Measurements from ENCODE around the gene ATF3.
"Not testable (repeated sequence)": the region's sequence is repeated elsewhere in the genome, so short reads cannot be mapped to it uniquely, and the experiment has no call there.

Gene ATF3

DNA sequence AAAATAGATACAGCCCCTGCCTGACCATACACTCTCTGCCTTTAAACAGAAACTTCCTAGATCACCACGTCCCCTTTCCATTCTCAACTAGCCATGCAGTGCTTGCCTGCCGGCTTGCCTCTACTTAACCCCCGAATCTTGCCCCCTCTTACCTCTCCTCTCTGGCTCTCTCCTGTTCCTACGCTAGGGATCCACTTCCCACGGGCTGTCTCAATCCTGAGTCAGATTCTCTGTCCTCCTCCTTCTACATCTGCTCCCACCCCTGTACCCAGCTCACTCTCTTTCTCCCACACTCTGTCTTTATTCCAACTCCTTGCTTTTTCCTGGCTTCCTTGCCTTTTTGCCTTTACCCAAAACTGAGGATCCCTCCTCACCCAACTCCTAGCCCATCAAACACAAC is 29.3 kb downstream of the ATF3 start:
- no peak for ATAC-seq
- TF ChIP-seq CSDC2 (CRISPR knock-in tag; IDR thresholded peaks at IDR 0.05) (no peak), ZNF70 (CRISPR knock-in tag; IDR thresholded peaks at IDR 0.05) (no peak), BACH2 (CRISPR knock-in tag; IDR thresholded peaks at IDR 0.05; ENCODE audit: borderline replicate concordance) (no peak), PPARA (CRISPR knock-in tag; IDR thresholded peaks at IDR 0.05; ENCODE audit: borderline replicate concordance) (no peak), OSR1 (CRISPR knock-in tag; IDR thresholded peaks at IDR 0.05) (no peak), ZC3H10 (CRISPR knock-in tag; IDR thresholded peaks at IDR 0.05) (no peak), RARB (CRISPR knock-in tag; IDR thresholded peaks at IDR 0.05) (no peak), TCF4 (CRISPR knock-in tag; IDR thresholded peaks at IDR 0.05; ENCODE audit: borderline replicate concordance) (no peak), GLIS3 (CRISPR knock-in tag; IDR thresholded peaks at IDR 0.05) (no peak), ZFP3 (CRISPR knock-in tag; IDR thresholded peaks at IDR 0.05) (no peak), ZNF8 (CRISPR knock-in tag; IDR thresholded peaks at IDR 0.05) (no peak), ZFP30 (CRISPR knock-in tag; IDR thresholded peaks at IDR 0.05) (no peak), ARNTL (CRISPR knock-in tag; IDR thresholded peaks at IDR 0.05; ENCODE audit: borderline replicate concordance, low read depth) (no peak)
- TF ChIP-seq, protein P1, sequence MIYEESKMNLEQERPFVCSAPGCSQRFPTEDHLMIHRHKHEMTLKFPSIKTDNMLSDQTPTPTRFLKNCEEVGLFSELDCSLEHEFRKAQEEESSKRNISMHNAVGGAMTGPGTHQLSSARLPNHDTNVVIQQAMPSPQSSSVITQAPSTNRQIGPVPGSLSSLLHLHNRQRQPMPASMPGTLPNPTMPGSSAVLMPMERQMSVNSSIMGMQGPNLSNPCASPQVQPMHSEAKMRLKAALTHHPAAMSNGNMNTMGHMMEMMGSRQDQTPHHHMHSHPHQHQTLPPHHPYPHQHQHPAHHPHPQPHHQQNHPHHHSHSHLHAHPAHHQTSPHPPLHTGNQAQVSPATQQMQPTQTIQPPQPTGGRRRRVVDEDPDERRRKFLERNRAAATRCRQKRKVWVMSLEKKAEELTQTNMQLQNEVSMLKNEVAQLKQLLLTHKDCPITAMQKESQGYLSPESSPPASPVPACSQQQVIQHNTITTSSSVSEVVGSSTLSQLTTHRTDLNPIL (CRISPR knock-in tag; IDR thresholded peaks at IDR 0.05; ENCODE audit: low read depth), result no peak
- TF ChIP-seq, protein P2, sequence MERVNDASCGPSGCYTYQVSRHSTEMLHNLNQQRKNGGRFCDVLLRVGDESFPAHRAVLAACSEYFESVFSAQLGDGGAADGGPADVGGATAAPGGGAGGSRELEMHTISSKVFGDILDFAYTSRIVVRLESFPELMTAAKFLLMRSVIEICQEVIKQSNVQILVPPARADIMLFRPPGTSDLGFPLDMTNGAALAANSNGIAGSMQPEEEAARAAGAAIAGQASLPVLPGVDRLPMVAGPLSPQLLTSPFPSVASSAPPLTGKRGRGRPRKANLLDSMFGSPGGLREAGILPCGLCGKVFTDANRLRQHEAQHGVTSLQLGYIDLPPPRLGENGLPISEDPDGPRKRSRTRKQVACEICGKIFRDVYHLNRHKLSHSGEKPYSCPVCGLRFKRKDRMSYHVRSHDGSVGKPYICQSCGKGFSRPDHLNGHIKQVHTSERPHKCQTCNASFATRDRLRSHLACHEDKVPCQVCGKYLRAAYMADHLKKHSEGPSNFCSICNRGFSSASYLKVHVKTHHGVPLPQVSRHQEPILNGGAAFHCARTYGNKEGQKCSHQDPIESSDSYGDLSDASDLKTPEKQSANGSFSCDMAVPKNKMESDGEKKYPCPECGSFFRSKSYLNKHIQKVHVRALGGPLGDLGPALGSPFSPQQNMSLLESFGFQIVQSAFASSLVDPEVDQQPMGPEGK (CRISPR knock-in tag; IDR thresholded peaks at IDR 0.05; ENCODE audit: borderline replicate concordance), result no peak
- TF ChIP-seq, protein P3, sequence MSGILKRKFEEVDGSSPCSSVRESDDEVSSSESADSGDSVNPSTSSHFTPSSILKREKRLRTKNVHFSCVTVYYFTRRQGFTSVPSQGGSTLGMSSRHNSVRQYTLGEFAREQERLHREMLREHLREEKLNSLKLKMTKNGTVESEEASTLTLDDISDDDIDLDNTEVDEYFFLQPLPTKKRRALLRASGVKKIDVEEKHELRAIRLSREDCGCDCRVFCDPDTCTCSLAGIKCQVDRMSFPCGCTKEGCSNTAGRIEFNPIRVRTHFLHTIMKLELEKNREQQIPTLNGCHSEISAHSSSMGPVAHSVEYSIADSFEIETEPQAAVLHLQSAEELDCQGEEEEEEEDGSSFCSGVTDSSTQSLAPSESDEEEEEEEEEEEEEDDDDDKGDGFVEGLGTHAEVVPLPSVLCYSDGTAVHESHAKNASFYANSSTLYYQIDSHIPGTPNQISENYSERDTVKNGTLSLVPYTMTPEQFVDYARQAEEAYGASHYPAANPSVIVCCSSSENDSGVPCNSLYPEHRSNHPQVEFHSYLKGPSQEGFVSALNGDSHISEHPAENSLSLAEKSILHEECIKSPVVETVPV (CRISPR knock-in tag; IDR thresholded peaks at IDR 0.05), result no peak
- TF ChIP-seq, protein P4, sequence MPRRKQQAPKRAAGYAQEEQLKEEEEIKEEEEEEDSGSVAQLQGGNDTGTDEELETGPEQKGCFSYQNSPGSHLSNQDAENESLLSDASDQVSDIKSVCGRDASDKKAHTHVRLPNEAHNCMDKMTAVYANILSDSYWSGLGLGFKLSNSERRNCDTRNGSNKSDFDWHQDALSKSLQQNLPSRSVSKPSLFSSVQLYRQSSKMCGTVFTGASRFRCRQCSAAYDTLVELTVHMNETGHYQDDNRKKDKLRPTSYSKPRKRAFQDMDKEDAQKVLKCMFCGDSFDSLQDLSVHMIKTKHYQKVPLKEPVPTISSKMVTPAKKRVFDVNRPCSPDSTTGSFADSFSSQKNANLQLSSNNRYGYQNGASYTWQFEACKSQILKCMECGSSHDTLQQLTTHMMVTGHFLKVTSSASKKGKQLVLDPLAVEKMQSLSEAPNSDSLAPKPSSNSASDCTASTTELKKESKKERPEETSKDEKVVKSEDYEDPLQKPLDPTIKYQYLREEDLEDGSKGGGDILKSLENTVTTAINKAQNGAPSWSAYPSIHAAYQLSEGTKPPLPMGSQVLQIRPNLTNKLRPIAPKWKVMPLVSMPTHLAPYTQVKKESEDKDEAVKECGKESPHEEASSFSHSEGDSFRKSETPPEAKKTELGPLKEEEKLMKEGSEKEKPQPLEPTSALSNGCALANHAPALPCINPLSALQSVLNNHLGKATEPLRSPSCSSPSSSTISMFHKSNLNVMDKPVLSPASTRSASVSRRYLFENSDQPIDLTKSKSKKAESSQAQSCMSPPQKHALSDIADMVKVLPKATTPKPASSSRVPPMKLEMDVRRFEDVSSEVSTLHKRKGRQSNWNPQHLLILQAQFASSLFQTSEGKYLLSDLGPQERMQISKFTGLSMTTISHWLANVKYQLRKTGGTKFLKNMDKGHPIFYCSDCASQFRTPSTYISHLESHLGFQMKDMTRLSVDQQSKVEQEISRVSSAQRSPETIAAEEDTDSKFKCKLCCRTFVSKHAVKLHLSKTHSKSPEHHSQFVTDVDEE (CRISPR knock-in tag; IDR thresholded peaks at IDR 0.05), result no peak
- TF ChIP-seq, protein P5, sequence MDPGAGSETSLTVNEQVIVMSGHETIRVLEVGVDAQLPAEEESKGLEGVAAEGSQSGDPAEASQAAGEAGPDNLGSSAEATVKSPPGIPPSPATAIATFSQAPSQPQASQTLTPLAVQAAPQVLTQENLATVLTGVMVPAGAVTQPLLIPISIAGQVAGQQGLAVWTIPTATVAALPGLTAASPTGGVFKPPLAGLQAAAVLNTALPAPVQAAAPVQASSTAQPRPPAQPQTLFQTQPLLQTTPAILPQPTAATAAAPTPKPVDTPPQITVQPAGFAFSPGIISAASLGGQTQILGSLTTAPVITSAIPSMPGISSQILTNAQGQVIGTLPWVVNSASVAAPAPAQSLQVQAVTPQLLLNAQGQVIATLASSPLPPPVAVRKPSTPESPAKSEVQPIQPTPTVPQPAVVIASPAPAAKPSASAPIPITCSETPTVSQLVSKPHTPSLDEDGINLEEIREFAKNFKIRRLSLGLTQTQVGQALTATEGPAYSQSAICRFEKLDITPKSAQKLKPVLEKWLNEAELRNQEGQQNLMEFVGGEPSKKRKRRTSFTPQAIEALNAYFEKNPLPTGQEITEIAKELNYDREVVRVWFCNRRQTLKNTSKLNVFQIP (CRISPR knock-in tag; IDR thresholded peaks at IDR 0.05; ENCODE audit: borderline replicate concordance, low read depth), result no peak

DNA sequence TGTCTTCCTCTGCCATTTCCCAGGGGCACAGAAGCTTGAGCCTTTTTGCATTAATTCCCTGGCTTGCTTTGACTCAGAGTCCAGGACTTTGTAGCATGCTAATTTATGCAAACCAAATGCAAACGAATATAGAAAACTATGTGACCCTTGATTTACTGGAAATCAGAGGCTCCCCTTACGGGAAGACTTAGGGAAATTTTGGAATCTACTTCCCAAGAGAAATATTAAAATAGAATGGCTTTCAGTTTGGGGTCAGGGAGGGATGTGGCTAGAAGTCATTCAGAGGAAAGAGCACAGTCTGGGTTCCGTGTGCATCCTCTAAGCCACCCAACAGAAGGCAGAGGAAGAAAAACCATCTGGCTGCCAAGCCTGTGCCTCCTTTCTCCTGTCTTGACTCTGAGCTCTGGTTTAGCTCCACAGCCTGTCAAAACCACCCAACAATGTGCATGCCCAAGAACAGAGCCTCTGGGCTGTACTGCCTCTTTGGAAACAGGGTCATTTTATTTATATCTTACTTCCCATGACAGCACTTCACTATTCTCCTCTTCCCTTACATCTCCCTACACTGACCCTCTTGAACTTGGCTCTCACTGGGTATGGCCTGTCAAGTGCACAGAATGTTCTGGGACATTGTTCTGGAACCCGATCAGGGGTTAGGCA is 30.1 kb downstream of the ATF3 start:
- peak; percentile 36; the same call in 2 of the 3 replicates for ATAC-seq
- no peak for TF ChIP-seq OSR1 (CRISPR knock-in tag; IDR thresholded peaks at IDR 0.05)
- TF ChIP-seq, protein P4 (CRISPR knock-in tag; IDR thresholded peaks at IDR 0.05), result no peak
- no peak for TF ChIP-seq TOX (CRISPR knock-in tag; IDR thresholded peaks at IDR 0.05; ENCODE audit: borderline replicate concordance)
- TF ChIP-seq PPARA (CRISPR knock-in tag; IDR thresholded peaks at IDR 0.05; ENCODE audit: borderline replicate concordance), result no peak
- TF ChIP-seq ZNF8 (CRISPR knock-in tag; IDR thresholded peaks at IDR 0.05), result no peak
- TF ChIP-seq ZNF565 (CRISPR knock-in tag; conservative IDR thresholded peaks at IDR 0.05; ENCODE audit: low read depth), result no peak
- no peak for TF ChIP-seq ISL1 (CRISPR knock-in tag; IDR thresholded peaks at IDR 0.05)
- no peak for TF ChIP-seq ESRRG (CRISPR knock-in tag; IDR thresholded peaks at IDR 0.05)
- TF ChIP-seq, protein P3 (CRISPR knock-in tag; IDR thresholded peaks at IDR 0.05), result no peak
- no peak for TF ChIP-seq ZFP30 (CRISPR knock-in tag; IDR thresholded peaks at IDR 0.05)
- TF ChIP-seq ZC3H10 (CRISPR knock-in tag; IDR thresholded peaks at IDR 0.05), result no peak
- no peak for TF ChIP-seq CSDC2 (CRISPR knock-in tag; IDR thresholded peaks at IDR 0.05)
- no peak for TF ChIP-seq TCF4 (CRISPR knock-in tag; IDR thresholded peaks at IDR 0.05; ENCODE audit: borderline replicate concordance)

DNA sequence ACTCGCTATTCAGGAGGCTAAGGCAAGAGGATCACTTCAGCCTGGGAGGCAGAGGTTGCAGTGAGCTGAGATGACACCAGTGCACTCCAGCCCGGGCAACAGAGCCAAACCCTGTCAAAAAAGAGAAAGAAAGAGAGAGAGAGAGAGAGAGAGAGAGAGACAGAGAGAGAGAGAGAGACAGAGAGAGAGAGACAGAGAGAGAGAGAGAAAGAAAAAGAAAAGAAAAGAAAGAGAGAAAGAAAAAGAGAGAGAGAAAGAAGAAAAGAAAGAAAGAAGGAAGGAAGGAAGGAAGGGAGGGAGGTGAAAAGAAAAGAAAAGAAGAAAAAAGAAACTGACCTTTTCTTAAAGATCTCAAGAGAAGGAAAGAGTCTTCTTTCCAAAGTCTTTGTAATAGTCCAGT is 31.0 kb downstream of the ATF3 start:
- not testable (repeated sequence) for ATAC-seq

Data from SK-N-SH treated with all-trans-retinoic acid at 6 μM for 48 hours (cell line).